Endothelial cell of umbilical vein (primary cell): ENCODE results near the gene MED13.

Experiments
- EZH2 ChIP-seq: IDR thresholded peaks from 2 replicates; pipeline ENCODE4 v1.6.1; 2012; ENCODE audit warnings: borderline replicate concordance, low read depth, mild to moderate bottlenecking, moderate library complexity, low read length, inconsistent platforms; ENCODE audit not compliant: severe bottlenecking
- FOS ChIP-seq: IDR thresholded peaks from 2 replicates; pipeline ENCODE4 v1.6.1; 2011; ENCODE audit warnings: mild to moderate bottlenecking, low read length, moderate library complexity, borderline replicate concordance; ENCODE audit not compliant: insufficient read depth
- GATA2 ChIP-seq: IDR thresholded peaks from 2 replicates; pipeline ENCODE4 v1.7.0; 2011; ENCODE audit warnings: low read depth, mild to moderate bottlenecking, moderate library complexity, mixed read lengths, low read length; ENCODE audit not compliant: insufficient read length, insufficient read depth
- JUN ChIP-seq: IDR thresholded peaks from 2 replicates; pipeline ENCODE4 v1.6.1; 2011; ENCODE audit warnings: borderline replicate concordance, low read depth; ENCODE audit not compliant: insufficient read length, insufficient read depth
- MAX ChIP-seq: IDR thresholded peaks from 2 replicates; pipeline ENCODE4 v1.6.1; 2011; ENCODE audit not compliant: insufficient read depth, insufficient read length
- MYC ChIP-seq: IDR thresholded peaks from one replicate; pipeline ENCODE4 v1.6.1; 2011; ENCODE audit warnings: mild to moderate bottlenecking, low read depth, low read length
- POLR2A ChIP-seq: IDR thresholded peaks from 2 replicates; pipeline ENCODE4 v1.6.1; 2012; ENCODE audit warnings: low read depth, mild to moderate bottlenecking, control low read depth, low read length
- POLR2AphosphoS5 ChIP-seq: IDR thresholded peaks from 2 replicates; pipeline ENCODE4 v1.6.1; 2012; ENCODE audit warnings: low read depth, mild to moderate bottlenecking, control low read depth, low read length, moderate library complexity; ENCODE audit not compliant: insufficient read depth
- TF ChIP-seq, protein P1 (sequence below), 2 donors: IDR thresholded peaks; 1 replicate in 1 of 2; 2 replicates in 1 of 2; pipeline ENCODE4 v1.5.1; 2011; ENCODE audit warnings: low read length in 2 of 2, mild to moderate bottlenecking in 2 of 2, moderate library complexity in 2 of 2, control low read depth in 1 of 2, inconsistent platforms in 1 of 2, low read depth in 1 of 2; ENCODE audit not compliant: insufficient read depth in 1 of 2; ENCODE audit errors: extremely low read depth in 1 of 2

GRCh38 chr17:61974115-61974514 is 91.0 kb downstream of the MED13 start:
- TF ChIP-seq, protein P1, sequence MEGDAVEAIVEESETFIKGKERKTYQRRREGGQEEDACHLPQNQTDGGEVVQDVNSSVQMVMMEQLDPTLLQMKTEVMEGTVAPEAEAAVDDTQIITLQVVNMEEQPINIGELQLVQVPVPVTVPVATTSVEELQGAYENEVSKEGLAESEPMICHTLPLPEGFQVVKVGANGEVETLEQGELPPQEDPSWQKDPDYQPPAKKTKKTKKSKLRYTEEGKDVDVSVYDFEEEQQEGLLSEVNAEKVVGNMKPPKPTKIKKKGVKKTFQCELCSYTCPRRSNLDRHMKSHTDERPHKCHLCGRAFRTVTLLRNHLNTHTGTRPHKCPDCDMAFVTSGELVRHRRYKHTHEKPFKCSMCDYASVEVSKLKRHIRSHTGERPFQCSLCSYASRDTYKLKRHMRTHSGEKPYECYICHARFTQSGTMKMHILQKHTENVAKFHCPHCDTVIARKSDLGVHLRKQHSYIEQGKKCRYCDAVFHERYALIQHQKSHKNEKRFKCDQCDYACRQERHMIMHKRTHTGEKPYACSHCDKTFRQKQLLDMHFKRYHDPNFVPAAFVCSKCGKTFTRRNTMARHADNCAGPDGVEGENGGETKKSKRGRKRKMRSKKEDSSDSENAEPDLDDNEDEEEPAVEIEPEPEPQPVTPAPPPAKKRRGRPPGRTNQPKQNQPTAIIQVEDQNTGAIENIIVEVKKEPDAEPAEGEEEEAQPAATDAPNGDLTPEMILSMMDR (IDR thresholded peaks at IDR 0.05; ENCODE audit: extremely low read depth in 1 of 2, insufficient read depth in 1 of 2, low read depth in 1 of 2, low read length in 2 of 2) = no peak
- TF ChIP-seq JUN = no peak
- TF ChIP-seq EZH2 = no peak
- no peak for TF ChIP-seq POLR2A
- no peak for TF ChIP-seq POLR2AphosphoS5
- no peak for TF ChIP-seq MAX
- no peak for TF ChIP-seq MYC
- no peak for TF ChIP-seq FOS
- TF ChIP-seq GATA2 = no peak
